DOHH2 (cell line): ENCODE measurements around the gene OR52D1.

ENCODE experiments used
- H3F3A ChIP-seq: fragments of 200-600 bp; sonication (generic), shearing (Covaris generic); 2 replicates; pipeline ENCODE4 v1.6.0; 2016; ENCODE audit warnings: antibody characterized with exemption, mild to moderate bottlenecking; ENCODE audit not compliant: control insufficient read depth, insufficient read depth
- H3K27ac ChIP-seq: fragments of 200-600 bp; sonication (generic); 2 replicates; pipeline ENCODE4 v1.5.1; 2014; ENCODE audit warnings: low read depth, mild to moderate bottlenecking, low read length, moderate library complexity
- H3K27me3 ChIP-seq: fragments of 200-600 bp; sonication (generic); 2 replicates; pipeline ENCODE4 v1.6.1; 2014; ENCODE audit warnings: mild to moderate bottlenecking, low read length, mixed read lengths; ENCODE audit not compliant: control insufficient read depth
- H3K36me3 ChIP-seq: fragments of 200-600 bp; sonication (generic); 2 replicates; pipeline ENCODE4 v1.6.1; 2014; ENCODE audit warnings: mild to moderate bottlenecking, low read length, moderate library complexity, mixed read lengths; ENCODE audit not compliant: control insufficient read depth
- H3K4me1 ChIP-seq: fragments of 200-600 bp; sonication (generic); 2 replicates; pipeline ENCODE4 v1.6.1; 2014; ENCODE audit warnings: mild to moderate bottlenecking, low read length, mixed read lengths; ENCODE audit not compliant: control insufficient read depth
- H3K4me2 ChIP-seq: fragments of 200-600 bp; sonication (generic); 2 replicates; pipeline ENCODE4 v1.6.0; 2014; ENCODE audit warnings: mild to moderate bottlenecking, low read length, moderate library complexity
- H3K4me3 ChIP-seq: fragments of 200-600 bp; sonication (generic); 2 replicates; pipeline ENCODE4 v1.5.1; 2014; ENCODE audit warnings: mild to moderate bottlenecking, low read length, mixed read lengths
- H3K79me2 ChIP-seq: fragments of 200-600 bp; sonication (generic); 2 replicates; pipeline ENCODE4 v1.6.1; 2014; ENCODE audit warnings: mild to moderate bottlenecking, low read length, mixed read lengths; ENCODE audit not compliant: control insufficient read depth
- H3K9me2 ChIP-seq: fragments of 200-600 bp; sonication (generic); replicated peaks from 2 replicates; pipeline ENCODE4 v1.6.1; 2014; ENCODE audit warnings: mild to moderate bottlenecking, low read length, mixed read lengths; ENCODE audit not compliant: control insufficient read depth
- H3K9me3 ChIP-seq: fragments of 200-600 bp; sonication (generic); 2 replicates; pipeline ENCODE4 v1.6.1; 2014; ENCODE audit warnings: antibody characterized with exemption, low read length, mixed read lengths; ENCODE audit not compliant: control insufficient read depth, insufficient read depth
- H4K20me1 ChIP-seq: fragments of 200-600 bp; sonication (generic); 2 replicates; pipeline ENCODE4 v1.6.0; 2014; ENCODE audit warnings: low read depth, mild to moderate bottlenecking, antibody characterized with exemption, low read length, moderate library complexity; ENCODE audit not compliant: control insufficient read depth, insufficient read depth
- EZH2phosphoT487 ChIP-seq: fragments of 200-600 bp; sonication (generic); IDR thresholded peaks from 2 replicates; pipeline ENCODE4 v1.6.1; 2017; ENCODE audit warnings: borderline replicate concordance, mild to moderate bottlenecking, antibody characterized with exemption, low read length, moderate library complexity, mixed read lengths
- TF ChIP-seq, protein P1 (sequence below): fragments of 200-600 bp; sonication (generic); IDR thresholded peaks from one replicate; pipeline ENCODE4 v1.5.1; 2014; ENCODE audit warnings: antibody characterized with exemption, mild to moderate bottlenecking, low read depth, low read length; ENCODE audit not compliant: poor library complexity, severe bottlenecking

OR52D1 gene

DNA sequence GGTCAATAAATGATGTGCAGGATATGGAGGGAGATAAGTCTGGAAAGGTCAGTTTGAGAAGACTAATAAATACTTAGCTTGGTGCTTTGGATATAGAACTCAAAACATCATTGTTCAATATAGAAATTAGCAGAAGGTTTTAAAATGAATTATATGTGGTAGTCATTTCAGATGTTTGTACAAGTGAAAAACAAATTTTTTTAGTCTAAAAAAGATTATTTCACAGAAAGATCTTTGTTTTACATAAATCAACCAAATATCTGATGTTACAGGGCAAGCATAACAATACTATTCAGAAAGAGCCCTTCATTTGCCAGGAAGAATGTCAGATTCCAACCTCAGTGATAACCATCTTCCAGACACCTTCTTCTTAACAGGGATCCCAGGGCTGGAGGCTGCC lies at the start of gene OR52D1:
Gene OR52D1 (plus strand): TSS at position 301 of the 400 bp plus-strand sequence. CDS start 22 bp downstream, at position 323.
- Histone ChIP-seq H3K79me2 (no peaks in the 10 kb centered on the region), H3K4me3 (no peak within 1 kb of the TSS), H3K9me2 (no peaks in the 10 kb centered on the region), H3K36me3 (no peaks in the 10 kb centered on the region), H3K9me3 (no peaks in the 10 kb centered on the region), H4K20me1 (no peaks in the 10 kb centered on the region), H3K4me2 (no peak within 1 kb of the TSS), H3K4me1 (no peaks in the 10 kb centered on the region), H3K27ac (no peak within 1 kb of the TSS), H3F3A (no peaks in the 10 kb centered on the region), H3K27me3 (peaks cover 3% of the 10 kb centered on the region; the same call in 1 of the 2 replicates)
- no peak for TF ChIP-seq EZH2phosphoT487
- TF ChIP-seq, protein P1, sequence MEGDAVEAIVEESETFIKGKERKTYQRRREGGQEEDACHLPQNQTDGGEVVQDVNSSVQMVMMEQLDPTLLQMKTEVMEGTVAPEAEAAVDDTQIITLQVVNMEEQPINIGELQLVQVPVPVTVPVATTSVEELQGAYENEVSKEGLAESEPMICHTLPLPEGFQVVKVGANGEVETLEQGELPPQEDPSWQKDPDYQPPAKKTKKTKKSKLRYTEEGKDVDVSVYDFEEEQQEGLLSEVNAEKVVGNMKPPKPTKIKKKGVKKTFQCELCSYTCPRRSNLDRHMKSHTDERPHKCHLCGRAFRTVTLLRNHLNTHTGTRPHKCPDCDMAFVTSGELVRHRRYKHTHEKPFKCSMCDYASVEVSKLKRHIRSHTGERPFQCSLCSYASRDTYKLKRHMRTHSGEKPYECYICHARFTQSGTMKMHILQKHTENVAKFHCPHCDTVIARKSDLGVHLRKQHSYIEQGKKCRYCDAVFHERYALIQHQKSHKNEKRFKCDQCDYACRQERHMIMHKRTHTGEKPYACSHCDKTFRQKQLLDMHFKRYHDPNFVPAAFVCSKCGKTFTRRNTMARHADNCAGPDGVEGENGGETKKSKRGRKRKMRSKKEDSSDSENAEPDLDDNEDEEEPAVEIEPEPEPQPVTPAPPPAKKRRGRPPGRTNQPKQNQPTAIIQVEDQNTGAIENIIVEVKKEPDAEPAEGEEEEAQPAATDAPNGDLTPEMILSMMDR = no peak

DNA sequence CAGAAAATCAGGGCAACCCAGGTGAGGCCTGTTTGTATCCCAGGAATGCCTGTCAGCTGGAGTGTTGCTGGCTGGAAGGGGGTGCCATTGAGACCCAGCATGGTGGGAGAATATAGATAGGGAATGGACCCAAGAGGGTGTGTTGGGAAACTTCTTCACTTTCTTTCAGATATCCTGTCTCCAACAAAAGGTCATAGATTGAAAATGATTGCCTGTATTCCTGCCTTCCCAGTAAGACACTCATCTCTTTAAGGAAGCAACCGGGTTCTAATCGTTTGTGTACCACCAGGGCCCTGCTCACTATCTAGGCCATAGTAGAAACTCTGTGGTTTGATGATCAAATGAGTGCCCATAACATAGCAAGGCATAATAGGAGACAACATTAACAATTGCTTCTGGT lies 47.1 kb upstream of the OR52D1 start, which contains the start of gene OR51I1:
Gene OR51I1 (minus strand): TSS at position 101 of the 400 bp plus-strand sequence. CDS start 0 bp downstream, at position 101.
- H3K4me2 ChIP-seq = no peak within 1 kb of the TSS
- H3F3A ChIP-seq = no peaks in the 10 kb centered on the region
- no peaks in the 10 kb centered on the region for H3K9me2 ChIP-seq
- no peaks in the 10 kb centered on the region for H4K20me1 ChIP-seq
- H3K27me3 ChIP-seq = no peaks in the 10 kb centered on the region
- H3K27ac ChIP-seq = no peak within 1 kb of the TSS
- H3K9me3 ChIP-seq = no peaks in the 10 kb centered on the region
- H3K36me3 ChIP-seq = no peaks in the 10 kb centered on the region
- TF ChIP-seq, protein P1 = no peak
- no peak for TF ChIP-seq EZH2phosphoT487
- no peaks in the 10 kb centered on the region for H3K79me2 ChIP-seq
- no peaks in the 10 kb centered on the region for H3K4me1 ChIP-seq
- no peak within 1 kb of the TSS for H3K4me3 ChIP-seq

DNA sequence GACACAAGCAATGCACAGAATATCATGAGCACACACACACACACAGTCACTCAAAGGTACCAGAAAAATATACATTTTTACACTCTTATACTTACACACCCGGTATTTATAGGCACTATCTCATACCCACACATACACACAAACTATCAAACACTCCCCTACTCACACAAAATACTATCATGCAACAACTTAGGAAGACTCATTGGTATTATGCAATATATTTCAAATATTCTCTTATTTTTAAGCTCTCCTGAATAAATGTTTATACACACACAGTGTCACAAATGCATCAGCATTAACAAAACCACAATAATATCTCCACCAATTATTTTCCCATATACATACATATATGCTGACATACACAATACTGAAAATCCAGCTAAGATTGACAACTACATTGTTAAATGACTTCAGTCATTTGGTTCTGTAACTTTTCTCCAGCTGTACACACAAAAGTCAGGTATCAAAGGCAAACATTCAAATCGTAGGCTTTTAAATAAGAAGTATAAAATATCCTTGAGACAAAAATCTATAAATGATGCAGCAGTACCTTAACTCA lies 44.6 kb upstream of the OR52D1 start:
- no peaks in the 10 kb centered on the region for H4K20me1 ChIP-seq
- H3K9me3 ChIP-seq = no peaks in the 10 kb centered on the region
- H3F3A ChIP-seq = no peaks in the 10 kb centered on the region
- no peak overlapping the region for H3K4me3 ChIP-seq
- no peak overlapping the region for H3K4me2 ChIP-seq
- H3K27me3 ChIP-seq = no peaks in the 10 kb centered on the region
- no peak overlapping the region for H3K27ac ChIP-seq
- no peaks in the 10 kb centered on the region for H3K9me2 ChIP-seq
- no peaks in the 10 kb centered on the region for H3K36me3 ChIP-seq
- no peaks in the 10 kb centered on the region for H3K79me2 ChIP-seq
- TF ChIP-seq, protein P1 = no peak
- no peak for TF ChIP-seq EZH2phosphoT487
- no peaks in the 10 kb centered on the region for H3K4me1 ChIP-seq
